Left ventricle myocardium inferior (tissue), 1 donor: Measurements from ENCODE around the gene PCSK6. TPM values are rescaled to one million over a fixed set of nuclear protein-coding genes. Genes with fewer than 3 reads are reported as not detected.
"Not testable (repeated sequence)": the region's sequence is repeated elsewhere in the genome, so short reads cannot be mapped to it uniquely, and the experiment has no call there.

Experiments
- DNase-seq: peaks from one replicate; pipeline ENCODE4 v3.0.0-alpha.2; 2020
- H3K27ac ChIP-seq: fragments of 200-600 bp; replicated peaks from 2 replicates; pipeline ENCODE4 v1.8.0; 2021
- H3K27me3 ChIP-seq: fragments of 200-600 bp; 2 replicates; pipeline ENCODE4 v1.8.0; 2021; ENCODE audit warnings: low read depth
- H3K36me3 ChIP-seq: fragments of 200-600 bp; 2 replicates; pipeline ENCODE4 v1.8.0; 2021
- H3K4me1 ChIP-seq: fragments of 200-600 bp; 2 replicates; pipeline ENCODE4 v1.8.0; 2021
- H3K4me3 ChIP-seq: fragments of 200-600 bp; 2 replicates; pipeline ENCODE4 v1.8.0; 2021; ENCODE audit warnings: mild to moderate bottlenecking, moderate library complexity
- H3K9me3 ChIP-seq: fragments of 200-600 bp; replicated peaks from 2 replicates; pipeline ENCODE4 v1.8.0; 2021
- intact Hi-C: fragments of 100-400 bp; cut with micrococcal nuclease; formaldehyde crosslinking; loops from one replicate; pipeline ENCODE4 v1.11.0; 2022
- total RNA-seq: library from RNA; stranded (reverse); fragmentation: NEBNext Ultra II Directional; extraction: Animal tissue kit (Norgen Biotek cat#: 25700); gene quantifications from one replicate; pipeline ENCODE4 v1.2.1, GENCODE V29; 2021
- TF ChIP-seq, protein P1 (sequence below): fragments of 200-600 bp; IDR thresholded peaks from 2 replicates; pipeline ENCODE4 v1.8.0; 2021; ENCODE audit warnings: antibody characterized with exemption, mild to moderate bottlenecking, borderline replicate concordance
- donor health status: DM: no; HTN: yes; CAD: no; lungs with severe emphysema.

Gene PCSK6
- total RNA-seq, 1 donor from 2014 or later = 28.6 TPM

DNA sequence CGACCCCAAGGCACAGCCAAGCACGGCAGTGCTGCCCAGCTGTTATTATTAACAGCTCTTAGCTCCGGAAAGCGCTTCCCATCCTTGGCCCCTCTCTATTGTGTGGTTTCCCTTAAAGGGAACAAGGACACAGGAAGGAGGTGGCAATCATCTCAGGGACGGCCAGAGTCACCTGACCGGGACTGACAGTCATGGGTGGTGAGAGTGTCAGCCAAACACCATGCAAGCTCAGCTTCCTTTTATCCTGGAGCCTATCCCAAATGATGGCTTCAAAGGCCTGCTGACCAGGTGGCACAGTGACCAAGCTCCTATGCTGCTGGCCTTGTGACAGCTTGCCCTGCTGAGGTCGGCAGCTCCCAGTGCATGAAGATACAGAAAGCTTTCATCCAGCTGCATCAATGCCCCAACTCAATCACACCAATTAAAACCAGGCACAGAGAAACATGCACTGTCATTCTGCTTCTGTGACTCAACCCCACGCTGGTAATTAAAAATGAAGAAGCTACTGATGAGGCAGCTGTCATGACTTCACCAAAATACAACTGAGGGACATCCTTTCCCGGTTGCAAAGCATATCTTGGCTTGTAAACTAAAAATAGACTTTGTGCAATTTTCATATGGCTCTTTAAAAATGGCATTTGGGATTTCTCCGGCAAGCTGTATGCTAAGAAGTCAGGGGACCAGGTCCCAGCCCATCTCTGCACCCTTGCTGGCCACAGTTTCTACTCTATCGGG lies 34.0 kb downstream of the PCSK6 start:
- H3K9me3 ChIP-seq = no peaks in the 10 kb centered on the region
- H3K27me3 ChIP-seq = no peaks in the 10 kb centered on the region
- H3K4me1 ChIP-seq = peaks cover 79% of the 10 kb centered on the region
- intact Hi-C loops = no loop called here
- H3K4me3 ChIP-seq = peak overlapping the region; percentile 7
- TF ChIP-seq, protein P1, sequence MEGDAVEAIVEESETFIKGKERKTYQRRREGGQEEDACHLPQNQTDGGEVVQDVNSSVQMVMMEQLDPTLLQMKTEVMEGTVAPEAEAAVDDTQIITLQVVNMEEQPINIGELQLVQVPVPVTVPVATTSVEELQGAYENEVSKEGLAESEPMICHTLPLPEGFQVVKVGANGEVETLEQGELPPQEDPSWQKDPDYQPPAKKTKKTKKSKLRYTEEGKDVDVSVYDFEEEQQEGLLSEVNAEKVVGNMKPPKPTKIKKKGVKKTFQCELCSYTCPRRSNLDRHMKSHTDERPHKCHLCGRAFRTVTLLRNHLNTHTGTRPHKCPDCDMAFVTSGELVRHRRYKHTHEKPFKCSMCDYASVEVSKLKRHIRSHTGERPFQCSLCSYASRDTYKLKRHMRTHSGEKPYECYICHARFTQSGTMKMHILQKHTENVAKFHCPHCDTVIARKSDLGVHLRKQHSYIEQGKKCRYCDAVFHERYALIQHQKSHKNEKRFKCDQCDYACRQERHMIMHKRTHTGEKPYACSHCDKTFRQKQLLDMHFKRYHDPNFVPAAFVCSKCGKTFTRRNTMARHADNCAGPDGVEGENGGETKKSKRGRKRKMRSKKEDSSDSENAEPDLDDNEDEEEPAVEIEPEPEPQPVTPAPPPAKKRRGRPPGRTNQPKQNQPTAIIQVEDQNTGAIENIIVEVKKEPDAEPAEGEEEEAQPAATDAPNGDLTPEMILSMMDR = no peak
- DNase-seq = peak; percentile 44
- no peaks in the 10 kb centered on the region for H3K36me3 ChIP-seq
- peak overlapping the region; percentile 53 for H3K27ac ChIP-seq

DNA sequence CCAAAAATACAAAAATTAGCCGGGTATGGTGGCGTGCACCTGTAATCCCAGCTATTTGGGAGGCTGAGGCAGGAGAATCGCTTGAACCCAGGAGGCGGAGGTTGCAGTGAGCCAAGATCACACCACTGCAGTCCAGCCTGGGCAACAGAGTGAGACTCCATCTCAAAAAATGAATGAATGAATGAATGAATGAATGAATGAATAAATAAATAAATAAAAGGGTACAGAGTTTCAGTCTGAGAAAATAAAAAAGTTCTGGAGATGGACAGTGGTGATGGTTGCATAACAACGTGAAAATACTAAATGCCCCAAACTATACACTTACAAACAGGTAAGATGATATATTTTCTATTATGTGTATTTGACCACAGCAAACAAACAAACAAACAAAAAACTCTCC lies 34.7 kb downstream of the PCSK6 start:
- H3K36me3 ChIP-seq, H3K27me3 ChIP-seq, H3K9me3 ChIP-seq, H3K4me3 ChIP-seq, intact Hi-C loops, DNase-seq: not testable (repeated sequence)
- Histone ChIP-seq H3K4me1 (peaks cover 85% of the 10 kb centered on the region), H3K27ac (peak overlapping the region; percentile 53)

DNA sequence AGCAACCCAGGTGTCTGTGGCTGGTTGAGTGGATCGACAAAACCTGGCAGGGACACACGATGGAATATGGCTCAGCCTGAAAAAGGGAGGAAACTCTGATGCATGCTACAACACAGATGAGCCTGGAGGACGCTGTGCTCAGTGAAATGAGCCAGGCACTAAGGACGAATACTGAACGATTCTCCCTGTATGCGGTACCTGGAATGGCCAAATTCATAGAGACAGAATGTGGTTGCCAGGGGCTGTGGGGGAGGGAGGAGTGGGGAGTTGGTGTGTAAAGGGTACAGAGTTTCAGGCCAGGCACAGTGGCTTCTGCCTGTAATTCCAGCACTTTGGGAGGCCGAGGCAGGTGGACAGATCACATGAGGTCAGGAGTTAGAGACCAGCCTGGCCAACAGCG lies 35.1 kb downstream of the PCSK6 start:
- Histone ChIP-seq H3K27ac (peak overlapping the region; percentile 53), H3K27me3 (no peaks in the 10 kb centered on the region), H3K36me3 (no peaks in the 10 kb centered on the region), H3K9me3 (no peaks in the 10 kb centered on the region), H3K4me1 (peaks cover 83% of the 10 kb centered on the region), H3K4me3 (no peak overlapping the region)
- intact Hi-C loops = no loop called here
- TF ChIP-seq, protein P1 = no peak
- DNase-seq = no peak

DNA sequence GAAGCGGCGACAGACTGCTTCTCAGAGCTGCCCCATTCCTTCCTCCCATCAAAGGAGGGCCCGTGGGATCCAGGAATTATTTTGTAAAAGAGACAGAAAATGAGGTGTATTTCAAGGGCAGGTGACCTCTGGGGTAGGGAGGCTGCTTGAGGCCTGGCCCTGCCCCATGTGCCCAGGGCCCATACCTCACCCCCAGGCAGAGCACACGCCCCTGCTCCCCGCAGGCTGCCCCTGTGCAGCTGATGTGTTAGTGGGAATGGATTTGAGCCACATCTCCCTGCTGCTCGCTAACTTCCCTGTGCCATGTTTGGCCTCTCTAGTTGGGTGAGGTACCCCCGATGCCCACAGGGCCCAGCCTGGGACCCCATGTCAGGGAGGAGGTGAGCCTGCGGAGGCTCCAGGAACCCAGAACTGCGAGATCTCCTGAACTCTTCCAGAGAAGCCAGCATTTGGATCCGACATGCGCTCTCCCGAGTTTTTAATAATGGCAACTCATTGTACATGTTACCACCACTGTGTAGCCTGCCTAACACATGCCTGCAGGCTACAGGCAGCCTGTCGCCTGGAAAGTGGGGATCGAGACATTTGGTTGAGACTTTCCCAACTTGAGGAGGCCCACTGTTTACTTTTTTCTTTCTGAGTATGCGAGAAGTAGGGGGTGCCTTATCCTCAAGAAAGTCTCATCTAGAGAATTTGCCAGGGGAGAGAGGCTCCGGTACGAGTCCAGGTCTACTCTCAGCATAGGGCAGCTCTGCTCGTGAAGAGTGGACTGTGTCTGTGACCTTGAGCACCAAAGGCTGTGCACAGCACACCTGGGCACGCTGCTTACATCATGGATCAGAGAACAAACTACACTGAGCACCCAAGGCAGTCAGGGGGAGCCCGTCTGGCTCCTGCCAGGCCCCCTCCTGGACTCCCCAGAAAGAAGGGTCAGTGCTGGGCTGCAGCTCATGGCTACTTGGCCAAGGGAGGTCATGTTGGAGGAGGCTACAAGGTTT lies 36.1 kb downstream of the PCSK6 start:
- TF ChIP-seq, protein P1 = no peak
- H3K27ac ChIP-seq = peak overlapping the region; percentile 75
- intact Hi-C loops = no loop called here
- no peaks in the 10 kb centered on the region for H3K27me3 ChIP-seq
- H3K4me3 ChIP-seq = no peak overlapping the region
- H3K36me3 ChIP-seq = no peaks in the 10 kb centered on the region
- H3K4me1 ChIP-seq = peaks cover 79% of the 10 kb centered on the region
- no peak for DNase-seq
- no peaks in the 10 kb centered on the region for H3K9me3 ChIP-seq

DNA sequence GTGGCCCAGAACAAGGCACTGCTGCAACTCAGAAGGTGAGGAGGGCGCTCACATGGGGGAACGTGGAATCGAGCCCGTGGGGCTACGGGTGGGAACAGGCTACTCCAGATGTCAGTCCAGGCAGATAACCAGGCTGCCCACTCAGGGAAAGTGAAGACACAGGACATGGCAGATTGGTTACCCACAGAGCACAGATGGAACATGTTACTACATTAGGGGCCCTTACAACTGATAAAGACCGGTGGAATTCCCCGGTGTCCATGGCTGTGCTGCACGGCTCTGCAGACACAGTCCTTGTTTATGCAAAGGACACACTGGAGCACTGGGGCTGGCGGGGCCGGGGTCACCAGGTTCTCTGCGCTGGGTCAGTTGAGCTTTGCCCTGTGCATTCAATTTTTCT lies 36.9 kb downstream of the PCSK6 start:
- H3K27me3 ChIP-seq = no peaks in the 10 kb centered on the region
- H3K27ac ChIP-seq = peak overlapping the region; percentile 75
- intact Hi-C loops = no loop called here
- H3K9me3 ChIP-seq = no peaks in the 10 kb centered on the region
- peaks cover 74% of the 10 kb centered on the region for H3K4me1 ChIP-seq
- TF ChIP-seq, protein P1 = no peak
- DNase-seq = no peak
- no peaks in the 10 kb centered on the region for H3K36me3 ChIP-seq
- H3K4me3 ChIP-seq = no peak overlapping the region
